ENCODE results near the gene C9orf153. TPM values are rescaled to one million over a fixed set of nuclear protein-coding genes. Genes with fewer than 3 reads are reported as not detected.

The C9orf153 gene
- total RNA-seq, 4 donors from 2014 or later, result 0.48 TPM; not detected in 3

DNA sequence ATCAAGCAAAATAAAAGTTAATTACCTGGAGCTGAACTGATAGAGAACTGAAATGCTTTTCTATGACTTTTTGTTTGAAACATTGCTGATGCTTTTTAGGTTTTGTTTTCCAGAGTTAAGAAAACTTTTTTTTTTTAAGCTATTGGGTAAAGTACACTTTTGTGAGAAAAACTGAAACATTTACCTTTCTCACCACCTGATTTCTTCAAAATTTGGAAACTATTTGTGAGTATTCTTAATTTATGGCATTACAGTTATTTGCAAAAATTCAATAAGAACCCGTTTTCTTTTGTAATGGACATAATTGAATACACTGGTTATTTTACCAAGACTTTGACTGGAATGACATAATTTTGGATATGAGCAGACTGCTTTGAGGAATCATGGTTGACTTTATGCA is 6.6 kb downstream of the C9orf153 start:
- Histone ChIP-seq H3K4me3 (no peak overlapping the region), H3K36me3 (no peaks in the 10 kb centered on the region), H3K4me1 (no peaks in the 10 kb centered on the region), H3K9me3 (peaks cover 3 to 7% of the 10 kb centered on the region in 2 donors), H3K27ac (no peak overlapping the region), H3K27me3 (no peaks in the 10 kb centered on the region)
- in situ Hi-C loops (cut with MboI; ENCODE audit: low pct_ligation_motif_present in 1 of 4, low pct_unique_long_range_greater_than_20kb in 1 of 4, low sequenced_read_pairs in 3 of 4) (no loop called here), intact Hi-C loops (cut with DNase I; ENCODE audit: low total_unique reads) (no loop called here)
- WGBS, 2 donors (ENCODE audit: low coverage in 1 of 2), result 88 to 96% methylated on average over 1 of the region's 1 CpG
- TF ChIP-seq POLR2A (IDR thresholded peaks at IDR 0.05), result no peak
- TF ChIP-seq, protein P1, sequence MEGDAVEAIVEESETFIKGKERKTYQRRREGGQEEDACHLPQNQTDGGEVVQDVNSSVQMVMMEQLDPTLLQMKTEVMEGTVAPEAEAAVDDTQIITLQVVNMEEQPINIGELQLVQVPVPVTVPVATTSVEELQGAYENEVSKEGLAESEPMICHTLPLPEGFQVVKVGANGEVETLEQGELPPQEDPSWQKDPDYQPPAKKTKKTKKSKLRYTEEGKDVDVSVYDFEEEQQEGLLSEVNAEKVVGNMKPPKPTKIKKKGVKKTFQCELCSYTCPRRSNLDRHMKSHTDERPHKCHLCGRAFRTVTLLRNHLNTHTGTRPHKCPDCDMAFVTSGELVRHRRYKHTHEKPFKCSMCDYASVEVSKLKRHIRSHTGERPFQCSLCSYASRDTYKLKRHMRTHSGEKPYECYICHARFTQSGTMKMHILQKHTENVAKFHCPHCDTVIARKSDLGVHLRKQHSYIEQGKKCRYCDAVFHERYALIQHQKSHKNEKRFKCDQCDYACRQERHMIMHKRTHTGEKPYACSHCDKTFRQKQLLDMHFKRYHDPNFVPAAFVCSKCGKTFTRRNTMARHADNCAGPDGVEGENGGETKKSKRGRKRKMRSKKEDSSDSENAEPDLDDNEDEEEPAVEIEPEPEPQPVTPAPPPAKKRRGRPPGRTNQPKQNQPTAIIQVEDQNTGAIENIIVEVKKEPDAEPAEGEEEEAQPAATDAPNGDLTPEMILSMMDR (IDR thresholded peaks at IDR 0.05), result no peak
- no peak for TF ChIP-seq EP300 (IDR thresholded peaks at IDR 0.05; ENCODE audit: low read depth)
- no peak for TF ChIP-seq POLR2AphosphoS5 (IDR thresholded peaks at IDR 0.05)
- no peak for DNase-seq

DNA sequence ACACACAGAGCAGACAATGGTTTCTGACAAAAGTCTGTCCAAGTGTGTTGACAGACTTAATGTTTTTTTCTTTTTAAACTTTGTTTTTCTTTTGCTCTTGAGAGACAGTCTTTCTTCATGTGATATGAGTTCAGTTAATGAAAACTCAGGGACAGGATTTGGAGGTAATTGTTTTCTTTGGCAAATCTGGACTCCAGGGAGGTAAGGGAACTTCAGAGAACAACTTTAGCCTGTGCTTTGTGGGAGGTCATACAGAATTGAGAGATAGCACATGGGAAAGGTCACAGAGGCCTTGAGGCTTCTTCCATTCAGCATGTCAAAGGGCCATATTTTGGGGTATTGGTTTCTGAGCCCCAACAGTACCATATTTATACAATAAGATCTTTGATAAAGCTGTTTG is 9.3 kb downstream of the C9orf153 start:
- DNase-seq, result no peak
- peaks cover 3 to 7% of the 10 kb centered on the region in 2 donors for H3K9me3 ChIP-seq
- no peaks in the 10 kb centered on the region for H3K4me1 ChIP-seq
- no peaks in the 10 kb centered on the region for H3K36me3 ChIP-seq
- no peaks in the 10 kb centered on the region for H3K27me3 ChIP-seq
- intact Hi-C loops (cut with DNase I; ENCODE audit: low total_unique reads) (no loop called here), in situ Hi-C loops (cut with MboI; ENCODE audit: low pct_ligation_motif_present in 1 of 4, low pct_unique_long_range_greater_than_20kb in 1 of 4, low sequenced_read_pairs in 3 of 4) (no loop called here)
- no peak overlapping the region for H3K4me3 ChIP-seq
- no peak for TF ChIP-seq POLR2A (IDR thresholded peaks at IDR 0.05)
- TF ChIP-seq, protein P1 (IDR thresholded peaks at IDR 0.05), result no peak
- no peak for TF ChIP-seq POLR2AphosphoS5 (IDR thresholded peaks at IDR 0.05)
- no peak for TF ChIP-seq EP300 (IDR thresholded peaks at IDR 0.05; ENCODE audit: low read depth)
- no peak overlapping the region for H3K27ac ChIP-seq

DNA sequence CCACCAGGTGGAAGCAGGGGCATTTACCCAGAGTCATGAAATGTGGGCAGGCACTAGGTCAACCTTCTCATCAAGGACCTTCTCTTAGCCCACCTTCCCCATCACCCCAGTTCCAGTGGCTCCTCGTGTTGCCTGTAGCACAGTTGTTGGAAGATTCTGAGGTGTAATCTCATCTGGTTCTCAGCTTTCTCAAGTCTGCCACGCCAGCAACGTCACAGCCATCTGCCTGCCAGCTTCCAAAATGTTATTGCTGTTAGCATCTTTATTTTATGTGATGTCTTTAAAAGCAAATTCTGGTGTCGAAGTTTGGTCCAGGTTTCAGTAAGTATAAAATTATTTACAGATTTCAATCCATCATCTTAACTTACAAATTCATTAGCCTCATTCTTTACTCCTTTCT is 10.7 kb downstream of the C9orf153 start:
- no peak for DNase-seq
- no peaks in the 10 kb centered on the region for H3K27me3 ChIP-seq
- H3K4me1 ChIP-seq, result no peaks in the 10 kb centered on the region
- WGBS, 2 donors (ENCODE audit: low coverage in 1 of 2), result 81 to 85% methylated on average over 4 of the region's 4 CpGs
- H3K36me3 ChIP-seq, result no peaks in the 10 kb centered on the region
- intact Hi-C loops (cut with DNase I; ENCODE audit: low total_unique reads), result no loop called here
- H3K9me3 ChIP-seq, result peaks cover 3 to 7% of the 10 kb centered on the region in 2 donors
- in situ Hi-C loops (cut with MboI; ENCODE audit: low pct_ligation_motif_present in 1 of 4, low pct_unique_long_range_greater_than_20kb in 1 of 4, low sequenced_read_pairs in 3 of 4), result no loop called here
- H3K27ac ChIP-seq, result no peak overlapping the region
- no peak overlapping the region for H3K4me3 ChIP-seq
- no peak for TF ChIP-seq POLR2A (IDR thresholded peaks at IDR 0.05)
- TF ChIP-seq, protein P1 (IDR thresholded peaks at IDR 0.05), result no peak
- no peak for TF ChIP-seq EP300 (IDR thresholded peaks at IDR 0.05; ENCODE audit: low read depth)
- TF ChIP-seq POLR2AphosphoS5 (IDR thresholded peaks at IDR 0.05), result no peak

DNA sequence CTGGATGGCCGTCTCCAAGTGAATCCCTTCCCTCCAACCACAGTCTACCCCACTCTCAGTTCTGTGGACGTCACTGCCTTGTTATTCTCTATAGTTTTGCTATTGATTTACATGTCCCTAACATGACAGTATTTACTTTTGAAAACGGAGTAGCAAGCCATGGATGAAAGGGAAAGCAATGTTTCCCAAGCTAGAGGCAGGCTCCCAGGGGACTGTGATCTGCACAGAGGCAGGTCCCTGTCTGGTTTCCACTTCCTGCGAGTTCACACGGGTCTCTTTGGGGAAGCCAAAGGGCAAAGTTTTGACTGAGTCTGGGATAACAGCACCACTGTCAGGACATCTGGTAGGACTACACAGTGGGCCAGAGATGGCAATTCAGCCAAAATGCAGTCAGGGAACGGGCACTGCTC is 12.7 kb downstream of the C9orf153 start:
- Histone ChIP-seq H3K4me1 (peaks cover 0 to 7% (median 4%) of the 10 kb centered on the region in 4 donors), H3K4me3 (no peak overlapping the region), H3K9me3 (no peaks in the 10 kb centered on the region), H3K27ac (no peak overlapping the region), H3K36me3 (no peaks in the 10 kb centered on the region), H3K27me3 (no peaks in the 10 kb centered on the region)
- WGBS, 2 donors (ENCODE audit: low coverage in 1 of 2), result 47 to 66% methylated on average over 2 to 6 of the region's 6 CpGs
- TF ChIP-seq EP300 (IDR thresholded peaks at IDR 0.05; ENCODE audit: low read depth) (no peak), POLR2AphosphoS5 (IDR thresholded peaks at IDR 0.05) (no peak), POLR2A (IDR thresholded peaks at IDR 0.05) (no peak)
- TF ChIP-seq, protein P1 (IDR thresholded peaks at IDR 0.05), result no peak
- intact Hi-C loops (cut with DNase I; ENCODE audit: low total_unique reads) (no loop called here), in situ Hi-C loops (cut with MboI; ENCODE audit: low pct_ligation_motif_present in 1 of 4, low pct_unique_long_range_greater_than_20kb in 1 of 4, low sequenced_read_pairs in 3 of 4) (no loop called here)
- DNase-seq, result no peak

Measured in transverse colon (tissue), 4 donors.